ENCODE data around the gene PTPRD. TPM values are rescaled to one million over a fixed set of nuclear protein-coding genes. Genes with fewer than 3 reads are reported as not detected.

The PTPRD gene
- total RNA-seq, 2 experiments from 2014 or later, result 0.03 TPM; not detected in 1

DNA sequence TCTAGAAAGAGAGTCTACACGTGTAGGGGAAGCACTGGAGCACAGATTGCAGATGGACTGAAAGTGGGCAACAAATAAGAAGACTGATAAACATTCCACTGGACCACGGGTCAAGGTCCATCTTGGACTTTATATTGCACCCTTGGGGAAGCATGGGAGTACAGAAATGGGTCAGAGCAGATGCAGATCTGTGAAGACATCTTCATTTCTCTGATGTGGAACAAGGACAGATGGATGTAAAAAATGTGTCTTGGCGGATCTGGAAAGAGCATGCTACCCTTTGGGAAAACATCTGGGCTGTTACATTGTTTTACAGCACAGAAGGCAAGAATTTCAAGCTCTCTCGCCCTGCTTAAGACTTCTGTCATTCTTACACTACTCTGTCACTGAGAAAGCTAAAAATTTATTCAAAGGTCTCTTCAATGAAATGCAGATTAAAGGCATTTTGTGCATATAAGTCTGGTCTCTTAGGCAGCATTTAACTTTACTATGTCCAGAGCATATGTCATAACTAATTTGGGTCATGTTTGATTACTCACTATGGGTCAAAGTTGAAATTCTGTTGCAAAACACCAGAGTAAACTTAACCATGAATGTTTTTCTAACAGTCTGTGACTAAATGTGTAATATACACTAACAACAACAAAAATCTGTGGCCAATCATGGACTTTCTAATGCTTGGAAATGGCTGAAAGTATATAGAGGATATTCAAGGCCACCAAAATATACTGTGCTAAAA, 2056.9 kb downstream of the PTPRD start:
- no TSS peak for BruUV-seq (replicated peaks)
- no peak overlapping the region for H2AFZ ChIP-seq (ENCODE audit: low read length)
- POLR2A ChIA-PET, result no interaction called here
- no peak overlapping the region for H3K4me3 ChIP-seq (ENCODE audit: low read depth, low read length, poor library complexity, severe bottlenecking)
- intact Hi-C loops (cut with micrococcal nuclease; ENCODE audit: unreplicated experiment), result no loop called here
- no peaks in the 10 kb centered on the region for H3K9me3 ChIP-seq (ENCODE audit: low read length)
- DNase-seq (ENCODE audit: low spot score), result no peak
- CTCF ChIA-PET (ENCODE audit: unreplicated experiment), result no interaction called here
- no peaks in the 10 kb centered on the region for H3K79me2 ChIP-seq (ENCODE audit: insufficient read depth, low read depth, low read length)
- no peak overlapping the region for H3K27ac ChIP-seq (ENCODE audit: low read depth, low read length, poor library complexity, severe bottlenecking)
- H3K36me3 ChIP-seq (ENCODE audit: insufficient read depth, low read length), result no peaks in the 10 kb centered on the region
- TF ChIP-seq EZH2phosphoT487 (IDR thresholded peaks at IDR 0.05; ENCODE audit: borderline replicate concordance, low read depth, low read length), result no peak
- TF ChIP-seq, protein P1, sequence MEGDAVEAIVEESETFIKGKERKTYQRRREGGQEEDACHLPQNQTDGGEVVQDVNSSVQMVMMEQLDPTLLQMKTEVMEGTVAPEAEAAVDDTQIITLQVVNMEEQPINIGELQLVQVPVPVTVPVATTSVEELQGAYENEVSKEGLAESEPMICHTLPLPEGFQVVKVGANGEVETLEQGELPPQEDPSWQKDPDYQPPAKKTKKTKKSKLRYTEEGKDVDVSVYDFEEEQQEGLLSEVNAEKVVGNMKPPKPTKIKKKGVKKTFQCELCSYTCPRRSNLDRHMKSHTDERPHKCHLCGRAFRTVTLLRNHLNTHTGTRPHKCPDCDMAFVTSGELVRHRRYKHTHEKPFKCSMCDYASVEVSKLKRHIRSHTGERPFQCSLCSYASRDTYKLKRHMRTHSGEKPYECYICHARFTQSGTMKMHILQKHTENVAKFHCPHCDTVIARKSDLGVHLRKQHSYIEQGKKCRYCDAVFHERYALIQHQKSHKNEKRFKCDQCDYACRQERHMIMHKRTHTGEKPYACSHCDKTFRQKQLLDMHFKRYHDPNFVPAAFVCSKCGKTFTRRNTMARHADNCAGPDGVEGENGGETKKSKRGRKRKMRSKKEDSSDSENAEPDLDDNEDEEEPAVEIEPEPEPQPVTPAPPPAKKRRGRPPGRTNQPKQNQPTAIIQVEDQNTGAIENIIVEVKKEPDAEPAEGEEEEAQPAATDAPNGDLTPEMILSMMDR (conservative IDR thresholded peaks at IDR 0.05; ENCODE audit: low read length), result no peak
- H4K20me1 ChIP-seq (ENCODE audit: insufficient read depth, low read length), result no peaks in the 10 kb centered on the region
- no peaks in the 10 kb centered on the region for H3K9me2 ChIP-seq (ENCODE audit: insufficient read depth, low read length)
- H3K4me1 ChIP-seq (ENCODE audit: insufficient read depth, low read length, poor library complexity, severe bottlenecking), result no peaks in the 10 kb centered on the region
- H3K4me2 ChIP-seq (ENCODE audit: low read length), result no peak overlapping the region

DNA sequence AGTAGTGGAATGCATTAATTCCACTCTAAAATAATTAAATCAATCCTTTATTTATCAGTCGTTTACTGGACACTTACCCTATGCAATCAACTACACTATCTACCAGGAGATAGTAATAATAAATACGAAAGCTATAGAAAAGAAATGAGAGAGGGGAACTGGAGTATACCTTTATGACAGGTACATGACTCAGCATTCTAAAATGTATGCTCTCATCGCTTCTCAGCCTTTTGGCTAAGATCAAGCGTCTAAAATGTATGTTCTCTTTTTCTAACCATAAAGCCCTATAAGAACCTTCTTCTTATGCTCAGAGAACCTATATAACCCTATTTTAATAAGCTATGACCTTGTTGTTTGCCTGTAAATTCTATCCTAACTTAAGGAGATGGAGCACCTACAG, 2059.4 kb downstream of the PTPRD start:
- no peak for TF ChIP-seq EZH2phosphoT487 (IDR thresholded peaks at IDR 0.05; ENCODE audit: borderline replicate concordance, low read depth, low read length)
- TF ChIP-seq, protein P1 (conservative IDR thresholded peaks at IDR 0.05; ENCODE audit: low read length), result no peak
- POLR2A ChIA-PET, result interaction anchor here (0.5 to 0.8 kb wide), 3 partner anchors 22 to 1680 kb away, joined by 3 read pairs; no protein-coding TSS in a partner anchor
- DNase-seq (ENCODE audit: low spot score), result no peak
- Histone ChIP-seq H3K36me3 (ENCODE audit: insufficient read depth, low read length) (no peaks in the 10 kb centered on the region), H3K4me1 (ENCODE audit: insufficient read depth, low read length, poor library complexity, severe bottlenecking) (no peaks in the 10 kb centered on the region), H2AFZ (ENCODE audit: low read length) (no peak overlapping the region), H3K9me3 (ENCODE audit: low read length) (no peaks in the 10 kb centered on the region), H3K79me2 (ENCODE audit: insufficient read depth, low read depth, low read length) (no peaks in the 10 kb centered on the region), H3K9me2 (ENCODE audit: insufficient read depth, low read length) (no peaks in the 10 kb centered on the region), H3K27ac (ENCODE audit: low read depth, low read length, poor library complexity, severe bottlenecking) (no peak overlapping the region), H4K20me1 (ENCODE audit: insufficient read depth, low read length) (no peaks in the 10 kb centered on the region), H3K4me3 (ENCODE audit: low read depth, low read length, poor library complexity, severe bottlenecking) (no peak overlapping the region), H3K4me2 (ENCODE audit: low read length) (no peak overlapping the region)
- intact Hi-C loops (cut with micrococcal nuclease; ENCODE audit: unreplicated experiment), result no loop called here
- CTCF ChIA-PET (ENCODE audit: unreplicated experiment), result no interaction called here
- no TSS peak for BruUV-seq (replicated peaks)

DNA sequence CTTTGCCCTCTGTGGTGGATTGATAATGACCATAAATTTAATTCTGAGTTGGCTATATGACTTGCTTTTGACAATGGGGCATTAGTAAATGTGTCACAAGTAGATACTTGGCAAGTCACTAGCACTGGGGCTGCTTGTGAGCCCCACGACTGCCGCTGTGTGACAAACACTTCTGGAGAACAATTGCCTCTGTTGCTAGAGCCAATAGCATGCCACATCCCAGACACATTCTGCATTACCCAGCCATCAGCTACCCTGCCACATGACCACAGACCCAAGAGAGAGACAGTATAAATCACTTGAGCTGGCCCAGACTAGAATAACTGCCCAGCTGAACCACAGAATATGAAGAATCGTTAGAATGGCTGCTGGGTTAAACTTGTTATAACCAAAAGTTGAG, 2060.1 kb downstream of the PTPRD start:
- no peaks in the 10 kb centered on the region for H3K9me2 ChIP-seq (ENCODE audit: insufficient read depth, low read length)
- no peak overlapping the region for H3K27ac ChIP-seq (ENCODE audit: low read depth, low read length, poor library complexity, severe bottlenecking)
- no peak for DNase-seq (ENCODE audit: low spot score)
- no TSS peak for BruUV-seq (replicated peaks)
- no peaks in the 10 kb centered on the region for H3K4me1 ChIP-seq (ENCODE audit: insufficient read depth, low read length, poor library complexity, severe bottlenecking)
- TF ChIP-seq EZH2phosphoT487 (IDR thresholded peaks at IDR 0.05; ENCODE audit: borderline replicate concordance, low read depth, low read length), result no peak
- TF ChIP-seq, protein P1 (conservative IDR thresholded peaks at IDR 0.05; ENCODE audit: low read length), result no peak
- no peaks in the 10 kb centered on the region for H3K9me3 ChIP-seq (ENCODE audit: low read length)
- H4K20me1 ChIP-seq (ENCODE audit: insufficient read depth, low read length), result no peaks in the 10 kb centered on the region
- POLR2A ChIA-PET, result interaction anchor here (0.6 kb wide), 1 partner anchor 123 kb away, joined by 3 read pairs; no protein-coding TSS in a partner anchor
- H3K36me3 ChIP-seq (ENCODE audit: insufficient read depth, low read length), result no peaks in the 10 kb centered on the region
- intact Hi-C loops (cut with micrococcal nuclease; ENCODE audit: unreplicated experiment), result no loop called here
- CTCF ChIA-PET (ENCODE audit: unreplicated experiment), result no interaction called here
- H3K79me2 ChIP-seq (ENCODE audit: insufficient read depth, low read depth, low read length), result no peaks in the 10 kb centered on the region
- no peak overlapping the region for H2AFZ ChIP-seq (ENCODE audit: low read length)
- no peak overlapping the region for H3K4me2 ChIP-seq (ENCODE audit: low read length)
- no peak overlapping the region for H3K4me3 ChIP-seq (ENCODE audit: low read depth, low read length, poor library complexity, severe bottlenecking)

Data from OCI-LY7 (cell line).